GM21825 (cell line): Measurements from ENCODE around the gene SOX13.
"Not testable (repeated sequence)": the region's sequence is repeated elsewhere in the genome, so short reads cannot be mapped to it uniquely, and the experiment has no call there.

ENCODE experiments used
- ATAC-seq: cut with Tn5 transposase; IDR thresholded peaks from one replicate; pipeline ENCODE4 v1.9.1; 2021; ENCODE audit warnings: mild to moderate bottlenecking, moderate library complexity; ENCODE audit not compliant: unreplicated experiment

SOX13 gene

DNA sequence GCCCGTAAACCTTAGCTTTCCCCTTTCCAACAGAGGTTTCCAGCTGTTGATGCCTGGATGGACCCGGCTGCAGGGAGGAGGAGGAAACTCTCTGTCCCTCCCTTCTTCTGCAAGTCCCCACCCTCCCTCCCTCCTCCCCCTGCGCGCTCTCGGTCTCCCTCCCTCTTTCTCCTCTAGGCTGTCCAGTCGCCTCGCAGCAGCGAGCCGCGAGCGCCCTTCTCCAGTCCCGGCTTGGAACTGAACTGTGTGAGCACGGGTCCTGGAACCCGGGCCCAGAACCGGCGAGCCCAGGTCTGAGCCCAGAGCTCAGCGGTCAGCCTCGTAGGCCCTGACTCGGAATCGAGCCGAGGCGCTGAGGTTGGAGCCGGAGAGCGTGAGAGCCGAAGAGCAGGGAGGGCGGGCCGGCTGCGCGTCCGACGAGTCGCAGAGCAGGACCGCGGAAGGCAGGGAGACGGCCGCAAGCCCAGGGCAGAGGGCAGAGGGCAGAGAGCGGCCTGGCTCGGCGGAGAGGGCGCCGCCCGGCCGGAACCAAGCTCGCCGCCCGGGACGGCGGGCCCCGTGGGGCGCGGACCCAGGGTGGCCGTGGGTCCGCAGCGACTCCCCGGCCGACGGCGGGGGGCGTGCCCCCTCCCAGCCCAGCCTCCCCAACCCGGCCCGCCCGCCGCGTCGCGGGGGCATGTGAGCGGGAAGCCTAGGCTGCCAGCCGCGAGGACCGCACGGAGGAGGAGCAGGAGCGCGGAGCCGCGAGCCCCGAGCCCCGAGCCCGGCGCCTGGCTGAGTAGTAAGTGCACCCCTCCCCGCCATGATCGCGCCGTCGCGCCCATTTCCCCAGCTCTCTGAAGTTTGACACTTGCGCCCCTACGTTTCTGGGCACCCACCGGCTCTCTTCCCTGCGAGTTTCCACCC is at the start of gene SOX13:
SOX13 (plus strand) TSS at position 185 of the 906 bp plus-strand sequence. CDS start 39,801 bp downstream, outside the sequence.
- ATAC-seq, result no peak

DNA sequence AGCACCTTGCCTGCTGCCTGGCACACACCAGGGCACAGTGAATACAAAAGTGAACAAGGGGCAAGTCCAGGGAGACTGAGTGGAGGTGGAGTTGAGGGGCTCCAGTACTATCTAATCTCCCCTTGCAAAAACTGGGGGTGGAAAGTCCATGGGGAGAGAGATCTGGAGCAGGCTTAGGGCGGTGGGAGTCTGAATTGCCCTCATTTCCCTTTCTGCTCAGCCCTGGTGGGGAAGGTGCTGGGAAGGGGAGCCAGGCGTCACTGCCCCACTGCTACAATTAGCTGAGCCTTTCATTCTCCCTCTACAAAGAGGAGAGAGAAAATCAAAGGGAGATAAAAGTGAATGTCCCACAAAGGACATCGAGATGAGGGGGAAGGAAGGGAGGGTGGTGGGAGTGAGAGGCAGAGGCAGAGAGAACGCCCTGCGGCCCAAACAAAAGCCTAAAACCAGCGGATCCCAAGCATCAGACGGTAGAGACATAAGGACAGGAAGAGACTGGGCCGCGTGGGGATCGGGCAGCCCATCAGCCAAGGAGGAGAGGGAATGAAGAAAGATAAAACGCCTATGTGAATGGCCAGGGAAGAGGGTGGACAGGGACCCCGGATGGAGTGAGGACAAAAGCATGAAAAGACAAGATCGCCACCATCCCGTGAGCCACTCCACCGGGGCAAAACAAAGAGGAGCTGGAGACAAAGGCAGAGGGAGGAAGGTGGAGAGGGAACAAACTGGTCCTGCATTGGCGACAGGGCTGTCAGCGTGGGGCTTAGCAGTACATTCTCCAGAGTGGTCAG is 46.8 kb upstream of the SOX13 start:
- ATAC-seq, result no peak

DNA sequence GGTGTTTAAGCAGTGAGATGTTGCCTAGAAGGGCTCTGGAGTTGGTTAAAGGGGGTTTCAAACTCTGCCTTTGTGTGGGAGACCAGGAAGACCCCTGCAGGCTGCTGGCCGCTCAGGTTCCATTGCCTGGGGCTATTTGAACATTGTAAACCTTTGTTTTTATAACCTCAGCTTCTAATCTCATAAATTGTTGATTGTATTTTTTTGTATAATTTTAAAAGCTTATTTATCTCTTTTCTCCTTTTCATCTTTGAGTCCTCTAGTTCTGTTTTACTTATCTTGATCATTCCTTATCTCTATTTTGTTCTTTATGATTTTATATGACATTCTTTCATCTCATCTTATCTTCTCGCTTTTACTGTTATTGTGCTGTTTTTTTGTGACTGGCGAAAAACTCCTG is 45.5 kb upstream of the SOX13 start:
- ATAC-seq, result no peak

DNA sequence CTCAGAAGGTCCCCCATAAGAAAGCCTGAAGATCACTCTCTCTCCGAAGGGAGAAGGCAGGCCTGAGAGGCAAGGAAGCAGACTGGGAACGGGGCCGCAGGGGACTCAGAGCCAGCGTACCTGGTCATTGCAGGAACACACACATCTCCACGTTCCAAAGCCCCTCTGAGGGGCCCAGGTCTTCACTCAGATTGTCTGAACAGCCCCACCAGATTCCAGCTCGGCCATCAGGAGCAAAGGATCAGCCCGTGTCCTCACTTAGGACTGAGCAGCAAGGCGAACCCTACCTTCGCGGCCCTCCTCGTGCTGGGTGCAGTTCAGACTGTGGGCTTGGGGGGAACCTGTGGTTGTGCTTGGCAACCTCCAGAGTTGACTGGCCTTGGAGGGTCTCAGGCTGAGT is 43.9 kb upstream of the SOX13 start:
- ATAC-seq, result no peak

DNA sequence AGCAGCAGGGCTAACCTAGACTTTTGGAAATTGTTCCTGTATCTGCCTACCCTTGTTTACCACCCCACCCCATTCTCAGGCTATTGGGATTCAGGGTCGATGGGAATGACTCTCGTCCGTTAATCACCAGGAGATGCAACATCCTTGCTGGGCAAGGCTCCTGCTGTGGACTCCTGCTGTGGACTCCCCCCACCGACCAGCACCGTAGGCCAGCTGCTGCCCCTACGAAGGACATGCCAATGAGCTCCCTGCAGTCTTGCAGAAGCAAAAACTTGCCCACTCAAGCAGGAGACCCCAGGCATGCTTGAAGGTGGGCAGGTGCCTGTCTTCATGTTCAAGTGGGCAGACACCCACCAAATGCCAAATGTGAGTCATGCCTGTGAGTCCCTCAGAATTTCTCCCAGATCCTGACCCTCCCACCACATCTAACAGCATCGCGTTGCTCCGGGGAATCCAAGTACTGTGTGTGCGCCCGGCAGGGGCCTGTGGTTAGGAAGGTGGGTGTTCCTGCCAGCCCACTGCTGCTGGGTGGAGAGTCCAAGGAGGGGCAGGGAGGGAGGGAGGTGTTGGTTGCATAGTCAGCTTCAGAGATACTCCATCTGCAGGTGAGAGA is 41.7 kb upstream of the SOX13 start:
- no peak for ATAC-seq

DNA sequence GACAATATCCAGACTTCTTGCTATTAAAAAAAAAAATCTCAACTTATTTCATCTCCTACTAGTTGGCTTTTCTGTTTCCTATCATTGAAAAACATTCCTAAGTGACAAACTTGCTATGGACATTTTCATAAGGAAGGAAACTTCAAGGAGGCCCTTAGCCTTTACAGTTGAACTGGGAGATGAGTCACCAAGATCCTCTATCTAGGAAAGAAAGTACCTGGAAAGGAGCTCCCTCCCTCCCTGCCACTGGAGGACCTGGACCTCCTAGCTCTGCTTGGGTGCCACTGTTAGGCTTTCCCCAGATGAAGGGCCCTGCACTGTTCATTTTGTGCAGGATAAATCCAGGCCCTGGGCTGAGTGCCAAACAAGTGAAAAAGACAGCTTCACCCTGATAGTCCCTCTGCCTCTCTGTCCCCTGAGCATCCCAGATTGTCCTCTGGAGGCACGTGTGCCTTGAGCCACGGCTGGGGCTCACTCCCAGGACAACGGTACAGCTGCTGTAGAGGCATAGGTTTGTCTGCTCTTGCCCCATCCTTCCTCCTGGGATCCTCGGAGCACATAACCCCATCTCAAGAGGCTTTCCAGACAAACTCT is 40.2 kb upstream of the SOX13 start:
- ATAC-seq, result no peak

DNA sequence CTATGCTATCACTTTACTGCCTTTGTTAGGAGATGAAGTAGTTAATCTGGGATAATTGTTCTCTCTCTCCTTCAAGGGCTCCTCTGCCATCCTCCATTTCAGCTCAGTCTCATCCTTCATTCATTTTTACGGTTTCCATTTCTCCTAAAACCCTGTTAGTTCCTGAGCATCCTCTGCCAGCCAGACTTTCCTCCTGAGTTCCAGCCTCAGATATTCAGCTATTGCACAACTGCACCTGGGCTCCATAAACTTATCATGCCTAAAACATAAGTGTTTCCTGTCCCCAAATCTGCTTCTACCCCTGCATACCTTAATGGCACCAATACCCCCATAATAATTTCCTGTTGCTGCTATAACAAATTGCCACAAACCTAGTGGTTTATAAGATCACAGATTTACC is 39.6 kb upstream of the SOX13 start:
- ATAC-seq, result no peak

DNA sequence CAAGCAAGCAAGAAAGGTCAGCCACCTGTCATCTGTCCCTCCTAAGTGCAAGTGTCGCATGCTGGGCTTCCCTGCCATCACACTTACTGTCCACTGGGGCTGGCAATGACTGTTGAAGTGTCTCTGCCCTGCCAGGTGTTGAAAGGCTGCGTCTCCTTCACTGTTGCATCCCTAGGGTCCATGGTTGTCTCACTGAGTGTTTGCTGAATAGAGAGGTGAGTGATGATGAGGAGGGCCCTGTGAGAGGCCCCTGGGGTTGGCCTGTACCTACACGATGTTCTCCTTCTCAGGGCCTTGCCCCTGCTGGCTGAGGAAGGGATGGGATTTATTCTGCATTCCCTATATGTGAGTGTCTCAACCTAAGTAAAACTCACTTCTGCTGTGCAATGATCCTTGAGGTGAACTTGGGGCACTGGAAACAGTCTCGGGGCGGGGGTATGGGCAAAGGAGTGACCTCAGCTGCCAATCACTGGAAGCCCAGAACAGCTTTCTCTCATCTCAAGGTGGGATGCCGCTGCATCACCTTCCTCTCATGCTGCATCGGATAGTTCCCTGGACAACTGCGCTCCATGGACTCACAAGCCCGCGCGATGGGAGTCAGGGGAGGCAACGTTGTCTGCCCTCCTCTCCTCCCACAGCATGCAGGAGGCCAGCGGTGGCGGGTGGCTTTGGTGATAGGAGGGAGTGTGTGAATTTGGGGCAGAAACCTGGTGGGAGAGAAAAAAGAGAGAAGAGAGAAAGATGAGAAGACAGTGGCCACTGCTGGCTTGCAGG is 35.8 kb upstream of the SOX13 start:
- ATAC-seq, result no peak

DNA sequence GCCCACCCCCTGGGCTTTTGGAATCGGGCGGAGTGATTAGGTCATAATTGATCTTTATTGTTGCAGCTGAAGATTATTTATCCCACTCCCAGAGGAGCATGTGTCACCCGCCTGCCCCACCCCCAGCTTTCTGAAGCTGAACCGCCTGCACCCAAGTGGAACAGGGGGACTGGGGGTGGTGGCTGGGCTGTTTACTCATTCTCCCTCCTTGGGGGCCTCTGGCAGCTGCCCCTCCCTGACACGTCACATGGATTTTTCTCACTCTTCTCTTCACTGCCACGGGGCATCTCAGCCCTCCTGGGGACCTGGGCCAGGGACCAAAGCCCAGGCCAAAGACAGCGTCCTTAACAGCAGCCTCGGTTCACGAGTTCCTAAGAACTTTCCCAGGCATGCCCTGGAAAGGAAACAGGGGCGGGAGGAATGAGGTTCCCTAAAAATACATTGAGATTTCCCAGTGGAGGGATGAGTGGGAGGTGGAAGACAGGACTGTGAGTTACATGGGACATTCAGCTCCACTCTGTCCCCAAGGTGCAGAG is 31.6 kb upstream of the SOX13 start:
- no peak for ATAC-seq

DNA sequence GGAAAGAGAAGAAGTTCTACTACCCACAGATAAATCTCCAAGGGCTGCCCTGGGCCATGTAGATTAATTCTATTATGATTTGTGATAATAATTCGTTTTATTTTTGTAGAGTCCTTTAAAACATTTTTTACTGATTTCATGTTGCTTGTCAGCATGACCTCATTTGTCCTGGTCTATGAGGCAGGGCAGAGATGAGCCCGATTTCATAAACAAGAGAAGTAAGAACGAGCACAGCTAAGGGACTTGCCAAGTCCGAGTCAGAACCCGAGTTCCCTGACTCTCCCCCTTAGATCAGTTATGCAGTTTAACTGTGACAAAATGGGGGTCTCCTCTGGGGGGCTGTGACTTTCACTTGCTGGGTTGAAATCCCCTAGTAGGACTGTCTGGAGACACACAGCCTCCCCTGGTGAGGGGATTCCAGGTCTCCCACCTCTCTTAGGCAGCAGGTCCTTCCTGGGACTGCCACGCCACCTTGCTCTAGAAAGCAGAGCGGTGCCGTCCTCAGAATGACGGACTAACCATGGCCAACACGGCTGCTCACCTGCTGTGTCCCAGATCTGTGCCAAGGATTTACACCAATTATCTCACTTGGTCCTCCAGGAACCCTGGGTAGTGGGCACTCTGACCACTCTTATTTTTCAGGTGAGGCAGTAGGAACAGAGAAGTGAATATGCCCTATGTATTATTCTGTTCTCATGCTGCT is 31.0 kb upstream of the SOX13 start:
- ATAC-seq, result no peak

DNA sequence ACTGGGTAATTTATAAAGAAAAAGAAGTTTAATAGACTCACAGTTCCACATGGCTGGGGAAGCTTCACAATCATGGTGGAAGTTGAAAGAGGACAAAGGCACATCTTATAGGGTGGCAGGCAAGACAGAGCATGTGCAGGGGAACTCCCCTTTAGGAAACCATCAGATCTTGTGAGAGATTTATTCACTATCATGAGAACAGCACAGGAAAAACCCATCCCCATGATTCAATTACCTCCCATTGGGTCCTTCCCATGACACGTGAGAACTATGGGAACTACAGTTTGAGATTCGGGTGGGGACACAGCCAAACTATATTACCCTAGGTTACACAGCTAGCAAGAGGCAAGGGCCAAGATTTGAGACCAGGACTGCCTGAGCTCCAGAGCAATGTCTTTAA is 30.4 kb upstream of the SOX13 start:
- no peak for ATAC-seq

DNA sequence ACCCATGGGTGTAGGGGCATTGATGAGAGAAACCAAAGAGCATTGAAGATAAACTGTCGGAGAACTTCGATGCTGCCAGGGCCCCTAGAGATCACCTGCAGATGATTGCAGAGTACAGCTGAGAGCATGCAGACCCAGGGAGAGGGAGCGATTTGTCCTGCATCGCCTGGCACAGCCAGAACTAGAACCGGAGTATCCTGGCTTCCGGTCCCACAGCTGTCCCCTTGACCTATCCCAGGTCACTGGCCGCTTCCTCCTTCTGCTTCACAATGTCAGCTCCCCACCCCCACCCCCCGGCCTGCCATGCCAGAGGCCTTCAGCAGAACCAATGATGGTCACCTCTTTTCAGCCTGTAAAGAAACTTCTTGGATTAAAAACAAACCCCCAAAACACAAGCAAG is 29.2 kb upstream of the SOX13 start:
- ATAC-seq, result no peak

DNA sequence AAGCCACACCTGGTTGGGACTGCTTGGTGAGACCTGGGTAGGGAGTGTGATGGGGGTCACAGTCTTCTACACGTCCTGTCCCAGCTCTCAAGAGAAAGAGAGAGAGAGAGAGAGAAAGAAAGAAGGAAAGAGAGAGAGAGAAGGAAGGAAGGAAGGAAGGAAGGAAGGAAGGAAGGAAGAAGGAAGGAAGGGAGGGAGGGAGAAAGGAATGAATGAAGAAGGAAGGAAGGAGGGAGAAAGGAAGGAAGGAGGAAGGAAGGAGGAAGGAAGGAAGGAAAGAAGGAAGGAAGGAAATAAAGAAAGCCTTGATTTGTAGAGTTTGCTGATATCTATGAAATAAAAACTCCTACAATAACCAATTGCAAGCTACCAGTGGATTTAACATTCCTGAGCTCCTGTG is 28.5 kb upstream of the SOX13 start:
- no peak for ATAC-seq

DNA sequence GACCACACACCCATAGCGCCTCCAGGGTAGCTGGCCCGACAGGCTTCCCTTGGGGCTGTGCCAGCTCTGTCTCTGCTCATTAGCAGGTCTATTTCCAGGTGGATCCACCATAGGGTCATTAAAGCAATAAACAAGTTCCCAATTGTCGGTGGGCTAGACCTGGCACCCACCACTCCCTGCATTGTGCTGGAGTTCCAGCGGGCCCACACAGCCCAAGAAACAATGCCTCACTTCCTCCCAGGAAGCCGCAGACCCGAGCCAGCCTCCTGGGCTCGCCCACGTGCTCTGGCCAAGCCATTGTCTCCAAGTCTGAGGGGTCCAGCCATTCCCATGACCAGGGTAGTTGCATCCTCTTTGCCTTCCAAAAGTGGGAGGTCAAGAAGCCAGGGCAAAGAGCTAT is 27.5 kb upstream of the SOX13 start:
- ATAC-seq, result no peak

DNA sequence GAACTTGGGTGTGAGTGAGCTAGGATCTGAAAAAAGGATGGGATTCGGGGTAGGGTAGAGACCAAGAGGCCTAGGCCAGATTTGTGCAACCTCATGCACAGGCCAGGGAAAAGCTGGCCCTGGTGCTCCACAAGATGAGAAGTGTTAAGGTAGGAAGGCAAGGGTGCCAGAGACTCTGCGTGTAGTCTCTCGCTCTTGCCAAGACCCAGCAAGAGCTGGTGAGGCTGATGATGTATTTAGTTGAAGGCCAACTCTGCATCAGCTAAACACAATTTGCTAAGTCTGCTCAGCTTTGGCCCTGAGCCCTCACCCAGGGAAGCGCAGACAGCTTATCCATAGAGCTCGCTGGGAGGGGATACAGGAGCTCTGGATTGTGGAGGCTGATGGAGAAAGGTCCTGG is 26.6 kb upstream of the SOX13 start:
- ATAC-seq, result no peak

DNA sequence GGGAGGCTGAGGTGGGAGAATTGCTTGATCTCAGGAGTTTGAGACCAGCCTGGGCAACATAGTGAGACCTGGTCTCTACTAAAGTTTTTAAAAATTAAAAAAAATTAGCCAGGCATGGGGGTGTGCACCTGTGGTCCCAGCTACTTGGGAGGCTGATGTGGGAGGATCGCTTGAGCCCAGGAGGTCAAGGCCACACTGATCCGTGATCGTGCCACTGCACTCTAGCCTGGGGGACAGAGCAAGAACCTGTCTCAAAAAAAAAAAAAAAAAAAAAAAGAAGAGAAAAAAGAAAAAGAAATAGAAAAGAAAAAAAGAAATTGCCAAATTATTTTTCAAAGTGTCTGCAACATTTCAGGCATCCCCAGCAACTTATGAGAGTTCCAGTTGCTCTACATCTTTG is 24.1 kb upstream of the SOX13 start:
- not testable (repeated sequence) for ATAC-seq

DNA sequence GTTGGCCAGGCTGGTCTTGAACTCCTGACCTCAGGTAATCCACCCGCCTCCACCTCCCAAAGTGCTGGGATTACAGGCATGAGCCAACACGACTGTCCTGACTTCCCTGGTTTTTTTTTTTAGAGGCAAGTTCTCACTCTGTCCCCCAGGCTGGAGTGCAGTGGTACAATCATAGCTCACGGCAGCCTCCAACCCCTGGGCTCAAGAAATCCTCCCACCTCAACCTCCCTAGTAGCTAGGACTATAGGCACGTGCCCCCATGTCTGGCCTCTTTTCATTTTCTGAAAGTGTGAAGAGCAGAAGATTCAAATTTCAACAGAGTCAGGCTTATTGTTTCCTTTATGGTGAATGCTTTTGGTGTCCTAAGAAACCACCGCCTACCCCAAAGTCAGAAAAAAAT is 21.7 kb upstream of the SOX13 start:
- ATAC-seq, result no peak

DNA sequence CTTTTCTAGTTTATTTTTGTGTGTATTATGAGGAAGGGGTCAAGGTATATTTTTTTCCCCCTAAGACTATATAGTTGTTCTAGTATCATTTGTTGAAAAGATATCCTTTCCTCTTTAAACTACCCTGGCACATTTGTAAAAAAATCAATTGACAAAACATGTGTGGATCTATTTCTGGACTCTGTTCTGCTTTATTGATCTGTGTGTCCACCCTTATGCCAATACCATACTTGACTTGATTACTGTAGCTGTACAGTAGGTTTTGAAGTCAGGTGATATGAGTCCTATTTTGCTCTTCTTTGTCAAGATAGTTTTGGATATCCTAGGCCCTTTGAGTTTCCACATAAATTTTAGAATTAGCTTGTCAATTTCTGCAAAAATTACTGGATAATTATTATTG is 21.2 kb upstream of the SOX13 start:
- ATAC-seq, result no peak

DNA sequence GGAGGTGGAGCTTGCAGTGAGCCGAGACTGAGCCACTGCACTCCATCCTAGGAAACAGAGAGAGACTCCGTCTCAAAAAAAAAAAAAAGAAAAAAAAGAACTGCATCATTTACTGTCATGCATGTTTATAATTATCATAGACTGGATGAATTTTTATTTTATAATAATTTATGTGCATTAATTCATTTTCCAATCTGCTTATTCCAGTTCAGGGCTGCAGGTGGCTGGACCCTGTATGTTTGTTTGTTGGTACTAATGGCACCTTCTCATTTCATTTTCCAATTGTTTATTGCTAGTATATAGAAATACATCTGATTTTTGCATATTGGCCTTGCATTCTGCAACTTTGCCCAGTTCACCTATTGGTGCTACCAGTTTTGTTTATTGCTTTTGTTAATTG is 19.0 kb upstream of the SOX13 start:
- ATAC-seq, result no peak

DNA sequence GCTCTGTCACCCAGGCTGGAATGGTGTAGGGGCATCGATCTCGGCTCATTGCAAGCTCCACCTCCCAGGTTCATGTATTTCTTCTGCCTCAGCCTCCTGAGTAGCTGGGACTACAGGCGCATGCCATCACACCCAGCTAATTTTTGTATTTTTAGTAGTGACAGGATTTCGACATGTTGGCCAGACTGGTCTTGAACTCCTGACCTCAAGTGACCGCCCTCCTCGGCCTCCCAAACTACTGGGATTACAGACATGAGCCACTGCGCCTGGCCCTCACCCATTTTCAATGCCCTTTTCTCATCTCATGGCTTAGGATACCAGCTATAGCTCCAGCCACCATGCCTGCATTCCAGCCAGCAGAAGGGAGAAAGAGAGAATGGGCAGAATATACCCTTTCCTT is 12.9 kb upstream of the SOX13 start:
- no peak for ATAC-seq
